ENCODE measurements around the gene SERPINB6. TPM values are rescaled to one million over a fixed set of nuclear protein-coding genes. Genes with fewer than 3 reads are reported as not detected.

The SERPINB6 gene
- total RNA-seq, 2 experiments from 2014 or later: 85.3 to 85.6 TPM

GRCh38 chr6:2958331-2958711 lies 13.0 kb downstream of the SERPINB6 start:
- Mint-ChIP-seq H3K4me1 (peaks cover 13% of the 10 kb centered on the region), H3K27ac (peak overlapping the region; percentile 64), H3K27me3 (no peaks in the 10 kb centered on the region), H3K4me3 (peak overlapping the region; percentile 37), H3K36me3 (peaks cover 14% of the 10 kb centered on the region), H3K9me3 (no peaks in the 10 kb centered on the region)
- POLR2A ChIA-PET: interaction anchor here (1.0 to 4.5 kb wide), 3 partner anchors 13 to 117 kb away, joined by 4 to 18 read pairs (median 10); partner anchors contain the start of genes SERPINB1 and SERPINB6
- ATAC-seq (ENCODE audit: low read depth): peak; percentile 80
- no peak for DNase-seq

- no peak overlapping the region for H3K4me3 Mint-ChIP-seq
- no peaks in the 10 kb centered on the region for H3K27me3 Mint-ChIP-seq
- DNase-seq (no peak), ATAC-seq (ENCODE audit: low read depth) (no peak)
- peaks cover 18% of the 10 kb centered on the region for H3K36me3 Mint-ChIP-seq
- no peaks in the 10 kb centered on the region for H3K9me3 Mint-ChIP-seq
- peaks cover 13% of the 10 kb centered on the region for H3K4me1 Mint-ChIP-seq
- H3K27ac Mint-ChIP-seq: peak overlapping the region; percentile 64
- POLR2A ChIA-PET: interaction anchor here (1.0 to 4.5 kb wide), 3 partner anchors 14 to 116 kb away, joined by 4 to 18 read pairs (median 10); partner anchors contain the start of genes SERPINB1 and SERPINB6
Observed at GRCh38 chr6:2957696-2958330, 13.6 kb downstream of the SERPINB6 start.

GRCh38 chr6:2956930-2957685 lies 14.3 kb downstream of the SERPINB6 start:
- H3K27ac Mint-ChIP-seq: no peak overlapping the region
- H3K4me3 Mint-ChIP-seq: no peak overlapping the region
- no peaks in the 10 kb centered on the region for H3K9me3 Mint-ChIP-seq
- POLR2A ChIA-PET: interaction anchor here (4.5 kb wide), 1 partner anchor 17 kb away, joined by 18 read pairs; no protein-coding TSS in a partner anchor
- H3K27me3 Mint-ChIP-seq: no peaks in the 10 kb centered on the region
- H3K4me1 Mint-ChIP-seq: peaks cover 14% of the 10 kb centered on the region
- no peak for DNase-seq
- H3K36me3 Mint-ChIP-seq: peaks cover 23% of the 10 kb centered on the region
- ATAC-seq (ENCODE audit: low read depth): no peak

- no peaks in the 10 kb centered on the region for H3K9me3 Mint-ChIP-seq
- no peak for ATAC-seq (ENCODE audit: low read depth)
- no peak overlapping the region for H3K27ac Mint-ChIP-seq
- DNase-seq: no peak
- peaks cover 41% of the 10 kb centered on the region for H3K36me3 Mint-ChIP-seq
- POLR2A ChIA-PET: interaction anchor here (1.0 to 1.9 kb wide), 3 partner anchors 10 to 36 kb away, joined by 4 to 9 read pairs (median 4); no protein-coding TSS in a partner anchor
- H3K27me3 Mint-ChIP-seq: no peaks in the 10 kb centered on the region
- H3K4me3 Mint-ChIP-seq: no peak overlapping the region
- peaks cover 10% of the 10 kb centered on the region for H3K4me1 Mint-ChIP-seq
Observed at GRCh38 chr6:2953098-2953497, 18.3 kb downstream of the SERPINB6 start.

GRCh38 chr6:2952557-2953095 lies 18.7 kb downstream of the SERPINB6 start:
- DNase-seq (peak; percentile 55), ATAC-seq (ENCODE audit: low read depth) (peak; percentile 71)
- Mint-ChIP-seq H3K4me1 (peaks cover 7% of the 10 kb centered on the region), H3K9me3 (no peaks in the 10 kb centered on the region), H3K27me3 (no peaks in the 10 kb centered on the region), H3K36me3 (peaks cover 44% of the 10 kb centered on the region), H3K27ac (no peak overlapping the region), H3K4me3 (no peak overlapping the region)
- POLR2A ChIA-PET: interaction anchor here (1.0 to 1.9 kb wide), 5 partner anchors 10 to 115 kb away, joined by 4 to 9 read pairs (median 4); partner anchors contain the start of gene RIPK1

GRCh38 chr6:2951728-2952127 lies 19.6 kb downstream of the SERPINB6 start:
- H3K4me3 Mint-ChIP-seq: no peak overlapping the region
- peaks cover 7% of the 10 kb centered on the region for H3K4me1 Mint-ChIP-seq
- peak overlapping the region; percentile 58 for H3K27ac Mint-ChIP-seq
- no peaks in the 10 kb centered on the region for H3K9me3 Mint-ChIP-seq
- no peak for DNase-seq
- POLR2A ChIA-PET: interaction anchor here (1.0 to 1.9 kb wide), 4 partner anchors 9 to 116 kb away, joined by 4 to 9 read pairs (median 4); partner anchors contain the start of gene RIPK1
- ATAC-seq (ENCODE audit: low read depth): no peak
- H3K36me3 Mint-ChIP-seq: peaks cover 44% of the 10 kb centered on the region
- H3K27me3 Mint-ChIP-seq: no peaks in the 10 kb centered on the region

- POLR2A ChIA-PET: interaction anchor here (1.0 to 1.8 kb wide), 4 partner anchors 11 to 38 kb away, joined by 3 to 8 read pairs (median 4); no protein-coding TSS in a partner anchor
- Mint-ChIP-seq H3K9me3 (no peaks in the 10 kb centered on the region), H3K4me1 (peaks cover 7% of the 10 kb centered on the region), H3K4me3 (no peak overlapping the region), H3K36me3 (peaks cover 41% of the 10 kb centered on the region), H3K27me3 (no peaks in the 10 kb centered on the region), H3K27ac (no peak overlapping the region)
- no peak for ATAC-seq (ENCODE audit: low read depth)
- DNase-seq: no peak
Observed at GRCh38 chr6:2950713-2951112, 20.7 kb downstream of the SERPINB6 start.

- H3K36me3 Mint-ChIP-seq: peaks cover 45% of the 10 kb centered on the region
- no peak for ATAC-seq (ENCODE audit: low read depth)
- H3K9me3 Mint-ChIP-seq: no peaks in the 10 kb centered on the region
- no peaks in the 10 kb centered on the region for H3K27me3 Mint-ChIP-seq
- no peak overlapping the region for H3K4me3 Mint-ChIP-seq
- no peak overlapping the region for H3K27ac Mint-ChIP-seq
- H3K4me1 Mint-ChIP-seq: peaks cover 7% of the 10 kb centered on the region
- no peak for DNase-seq
- POLR2A ChIA-PET: interaction anchor here (0.6 to 1.8 kb wide), 6 partner anchors 10 to 49 kb away, joined by 3 to 8 read pairs (median 4); no protein-coding TSS in a partner anchor
Observed at GRCh38 chr6:2949536-2950083, 21.8 kb downstream of the SERPINB6 start.

GRCh38 chr6:2949121-2949520 lies 22.2 kb downstream of the SERPINB6 start:
- H3K27ac Mint-ChIP-seq: peak overlapping the region; percentile 5

GRCh38 chr6:2948228-2949025 lies 22.9 kb downstream of the SERPINB6 start:
- H3K27ac Mint-ChIP-seq: peak overlapping the region; percentile 13
- DNase-seq (no peak), ATAC-seq (ENCODE audit: low read depth) (no peak)
- POLR2A ChIA-PET: interaction anchor here (0.7 kb wide), 1 partner anchor 24 kb away, joined by 3 read pairs; no protein-coding TSS in a partner anchor
- H3K36me3 Mint-ChIP-seq: peaks cover 42% of the 10 kb centered on the region
- H3K27me3 Mint-ChIP-seq: no peaks in the 10 kb centered on the region
- H3K4me3 Mint-ChIP-seq: no peak overlapping the region
- no peaks in the 10 kb centered on the region for H3K9me3 Mint-ChIP-seq
- H3K4me1 Mint-ChIP-seq: peaks cover 7% of the 10 kb centered on the region

More at GRCh38 chr6:2949121-2949520, 22.2 kb downstream of the SERPINB6 start:
- Mint-ChIP-seq H3K9me3 (no peaks in the 10 kb centered on the region), H3K36me3 (peaks cover 43% of the 10 kb centered on the region), H3K4me1 (peaks cover 6% of the 10 kb centered on the region), H3K4me3 (no peak overlapping the region), H3K27me3 (no peaks in the 10 kb centered on the region)
- POLR2A ChIA-PET: interaction anchor here (0.6 to 1.8 kb wide), 3 partner anchors 9 to 23 kb away, joined by 4 to 8 read pairs (median 7); no protein-coding TSS in a partner anchor
- DNase-seq: no peak
- no peak for ATAC-seq (ENCODE audit: low read depth)

GRCh38 chr6:2947445-2947844 lies 23.9 kb downstream of the SERPINB6 start:
- Mint-ChIP-seq H3K27me3 (no peaks in the 10 kb centered on the region), H3K9me3 (peaks cover 1% of the 10 kb centered on the region), H3K4me3 (no peak overlapping the region), H3K36me3 (peaks cover 41% of the 10 kb centered on the region), H3K4me1 (peaks cover 16% of the 10 kb centered on the region), H3K27ac (no peak overlapping the region)
- no peak for DNase-seq
- ATAC-seq (ENCODE audit: low read depth): no peak
- POLR2A ChIA-PET: interaction anchor here (0.5 to 0.7 kb wide), 2 partner anchors 11 to 25 kb away, joined by 3 to 6 read pairs; no protein-coding TSS in a partner anchor

- POLR2A ChIA-PET: no interaction called here
- ATAC-seq (ENCODE audit: low read depth): no peak
- no peaks in the 10 kb centered on the region for H3K27me3 Mint-ChIP-seq
- no peak for DNase-seq
- peaks cover 34% of the 10 kb centered on the region for H3K36me3 Mint-ChIP-seq
- no peak overlapping the region for H3K4me3 Mint-ChIP-seq
- H3K27ac Mint-ChIP-seq: no peak overlapping the region
- peaks cover 24% of the 10 kb centered on the region for H3K4me1 Mint-ChIP-seq
- H3K9me3 Mint-ChIP-seq: peaks cover 1% of the 10 kb centered on the region
Observed at GRCh38 chr6:2945153-2945452, 26.3 kb downstream of the SERPINB6 start.
